NCI-H1105 (cell line): Measurements from ENCODE around the gene DEPDC4.

Experiments
- DNase-seq: peaks from one replicate; lab custom pipeline; 2025; lab: John Stamatoyannopoulos, UW

DEPDC4 gene

DNA sequence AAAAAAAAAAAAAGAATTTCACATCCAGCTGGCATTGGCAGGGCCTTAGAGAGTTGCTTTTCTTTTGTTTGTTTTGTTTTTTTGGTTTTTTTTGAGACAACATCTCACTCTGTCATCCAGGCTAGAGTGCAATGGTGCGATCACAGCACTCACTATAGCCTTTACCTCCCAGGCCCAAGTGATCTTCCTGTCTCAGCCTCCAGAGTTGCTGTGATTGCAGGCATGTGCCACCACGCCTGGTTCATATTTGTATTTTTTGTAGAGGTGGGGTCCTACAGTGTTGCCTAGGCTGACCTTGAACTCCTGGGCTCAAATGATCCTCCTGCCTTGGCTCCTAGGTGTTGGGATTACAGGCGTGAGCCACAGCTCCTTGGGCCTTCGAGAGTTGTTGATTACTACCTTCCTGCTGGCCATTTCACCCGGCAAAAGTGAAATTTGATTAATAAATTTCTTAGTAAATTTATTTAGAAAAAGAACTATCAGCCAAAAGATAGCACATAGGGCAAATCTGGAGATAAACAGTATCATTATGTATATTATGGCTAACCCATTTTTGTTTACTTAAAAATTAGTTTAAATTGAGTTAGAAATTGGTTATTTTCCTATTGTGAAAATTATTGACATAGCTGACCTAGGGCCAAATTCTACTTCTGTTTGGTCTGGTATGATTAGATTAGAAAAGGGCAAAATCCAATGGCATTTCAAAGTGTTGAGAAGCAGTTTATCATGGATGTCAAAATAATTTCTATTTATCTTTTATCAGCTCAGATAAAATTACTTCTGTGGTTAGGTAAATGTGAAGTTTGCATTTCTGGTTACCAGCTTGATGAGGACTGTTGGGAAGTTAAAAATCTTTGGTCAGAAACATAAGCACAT, 53.6 kb downstream of the DEPDC4 start:
- no peak for DNase-seq

DNA sequence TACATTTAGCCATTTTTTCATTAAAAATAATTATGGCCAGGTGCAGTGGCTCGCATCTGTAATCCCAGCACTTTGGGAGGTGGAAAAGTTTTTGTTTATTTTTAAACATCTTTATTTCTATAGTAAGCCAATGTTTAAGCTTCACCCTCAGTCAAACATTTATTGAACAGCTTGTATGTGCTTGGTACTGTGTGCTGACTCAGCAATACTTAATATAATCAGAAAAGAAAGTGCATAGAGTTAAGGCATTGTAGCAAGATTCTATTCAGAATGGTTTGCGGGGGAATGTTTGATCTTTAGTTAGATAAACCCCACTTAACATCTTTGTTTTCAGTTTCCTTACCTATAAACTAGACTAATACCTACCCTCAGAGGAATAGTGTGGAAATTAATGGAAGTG, 55.2 kb downstream of the DEPDC4 start:
- DNase-seq: no peak

DNA sequence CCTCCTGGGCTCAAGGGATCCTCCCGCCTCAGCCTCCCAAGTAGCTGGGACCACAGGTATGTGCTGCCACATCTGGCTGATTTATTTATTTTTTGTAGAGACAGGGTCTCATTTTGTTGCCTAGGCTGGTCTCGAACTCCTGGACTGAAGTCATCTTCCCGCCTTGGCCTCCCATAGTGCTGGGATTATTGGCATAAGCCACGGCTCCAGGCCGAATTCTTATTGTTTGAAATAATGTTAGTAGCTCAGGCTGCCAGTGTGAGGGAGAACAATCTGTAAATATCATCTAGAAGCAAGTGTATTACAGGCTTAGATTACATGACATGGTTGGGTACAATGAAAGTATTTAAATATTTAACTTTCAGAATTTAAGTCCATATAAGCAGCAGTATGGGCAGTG, 58.0 kb downstream of the DEPDC4 start:
- no peak for DNase-seq

DNA sequence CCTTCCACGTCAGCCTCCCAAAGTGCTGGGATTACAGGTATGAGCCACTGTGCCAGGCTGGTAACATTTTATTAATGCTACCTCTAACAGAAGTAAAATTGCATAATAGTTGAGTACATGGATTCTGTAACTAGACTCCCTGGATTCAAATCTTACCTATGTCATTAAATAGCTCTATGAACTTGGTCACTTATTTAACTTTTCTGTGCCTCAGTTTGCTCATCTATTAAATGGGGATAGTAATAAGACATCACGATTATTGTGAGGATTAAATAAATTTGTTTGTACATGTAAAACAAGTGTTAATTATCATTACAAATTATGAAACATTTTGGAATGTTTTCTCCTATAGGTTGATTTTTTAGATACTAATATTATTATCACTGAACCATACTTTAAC, 59.6 kb downstream of the DEPDC4 start:
- no peak for DNase-seq

DNA sequence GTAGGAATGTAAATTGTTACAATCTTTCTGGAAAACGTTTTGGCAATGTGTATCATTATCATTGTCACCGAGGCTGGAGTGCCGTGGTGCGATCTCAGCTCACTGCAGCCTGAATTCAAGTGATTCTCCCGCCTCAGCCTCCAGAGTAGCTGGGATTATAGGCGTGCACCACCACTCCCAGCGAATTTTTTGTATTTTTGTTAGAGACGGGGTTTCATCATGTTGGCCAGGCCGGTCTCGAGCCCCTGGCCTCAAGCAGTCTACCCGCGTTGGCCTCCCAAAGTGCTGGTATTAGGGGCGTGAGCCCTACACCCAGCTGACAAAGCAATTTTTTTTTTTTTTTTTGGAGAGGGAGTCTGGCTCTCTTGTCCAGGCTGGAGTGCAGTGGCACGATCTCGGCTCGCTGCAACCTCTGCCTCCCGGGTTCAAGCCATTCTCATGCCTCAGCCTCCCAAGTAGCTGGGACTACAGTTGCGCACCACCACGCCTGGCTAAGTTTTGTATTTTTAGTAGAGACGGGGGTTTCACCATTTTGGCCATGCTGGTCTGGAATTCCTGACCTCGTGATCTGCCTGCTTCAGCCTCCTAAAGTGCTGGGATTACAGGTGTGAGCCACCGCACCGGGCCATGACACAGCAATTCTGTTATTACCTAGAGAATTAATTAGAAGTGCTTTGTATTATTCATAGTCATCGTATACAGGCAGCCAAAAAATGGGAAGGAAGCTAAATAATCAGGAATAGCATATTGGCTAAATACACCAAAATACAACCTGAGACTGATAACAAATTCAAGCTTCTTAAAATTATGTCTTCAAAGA, 65.1 kb downstream of the DEPDC4 start:
- DNase-seq: no peak

DNA sequence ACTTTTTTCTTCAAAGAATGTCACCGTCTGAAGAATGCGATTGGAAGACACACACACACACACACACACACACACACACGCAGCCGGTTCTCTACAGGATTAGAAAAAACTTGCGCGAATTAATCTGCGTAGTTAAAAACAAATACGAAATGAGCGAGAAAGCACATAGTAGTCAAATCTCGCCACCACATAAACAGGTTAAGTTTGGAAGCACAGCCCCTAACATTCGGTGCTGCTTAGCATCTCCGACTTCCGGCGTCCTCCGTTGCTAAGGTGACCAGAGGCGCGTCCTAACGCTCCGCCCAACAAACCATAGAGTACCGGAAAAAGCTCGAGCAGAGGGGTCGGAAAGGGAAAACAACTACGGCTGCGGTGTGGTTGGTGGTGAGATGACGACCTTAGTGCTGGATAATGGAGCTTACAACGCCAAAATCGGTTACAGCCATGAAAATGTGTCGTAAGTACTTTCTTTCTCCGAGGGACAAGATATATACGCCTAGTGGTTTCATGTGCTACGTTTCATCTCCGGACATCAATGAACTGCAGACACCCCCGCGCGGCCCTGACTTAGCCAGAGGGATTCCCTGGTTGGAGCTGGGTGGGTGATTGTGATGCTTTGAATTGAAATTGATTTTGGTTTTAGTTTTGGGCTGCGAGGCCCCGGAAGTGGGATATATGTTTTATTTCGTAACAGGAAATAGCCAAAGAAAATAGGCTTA, 66.3 kb downstream of the DEPDC4 start, which contains the start of gene ACTR6:
Gene ACTR6, plus strand, starts transcription at position 353 of the 719 bp plus-strand sequence. Its CDS starts 37 bp downstream, at position 390.
- peak; percentile 96 for DNase-seq

DNA sequence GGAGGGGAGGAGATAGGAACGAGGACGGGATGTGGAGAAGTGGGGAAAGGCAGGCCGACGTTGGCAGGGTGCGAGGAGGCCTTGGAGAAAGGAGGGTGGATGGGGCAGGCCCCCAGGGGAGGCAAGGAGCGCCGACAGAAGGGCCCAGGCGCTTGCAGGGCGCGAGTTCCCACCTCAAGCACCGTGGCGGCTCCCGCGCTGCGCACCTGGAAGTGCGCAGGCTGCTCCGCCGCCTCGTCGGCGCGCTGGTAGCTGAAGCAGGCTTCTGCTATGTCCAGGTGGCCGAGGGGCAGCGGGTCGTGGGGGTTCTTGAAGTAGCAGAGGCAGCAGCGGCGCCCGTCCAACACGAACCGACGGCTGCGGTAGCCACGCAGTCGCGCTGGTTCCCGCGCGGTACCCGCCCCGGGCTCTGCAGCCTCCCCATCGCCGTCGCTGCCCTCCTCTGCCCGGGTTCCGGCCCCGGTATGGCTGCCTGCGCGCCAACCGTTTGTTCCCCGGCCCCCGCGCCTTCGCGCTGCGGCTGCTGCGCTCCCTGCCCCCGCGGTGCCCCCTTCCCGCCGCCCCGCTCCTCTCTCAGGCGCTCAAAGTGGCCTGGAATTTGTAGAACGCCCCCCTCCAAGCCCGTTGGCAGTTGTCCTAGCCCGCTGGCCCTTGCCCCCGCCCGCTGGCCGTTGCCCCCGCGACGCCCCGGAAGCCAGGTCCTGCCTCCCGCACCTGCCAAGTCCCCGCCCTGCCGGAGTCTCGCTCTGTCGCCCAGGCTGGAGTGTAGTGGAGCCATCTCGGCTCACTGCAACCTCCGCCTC, 67.3 kb downstream of the DEPDC4 start:
- DNase-seq: peak; percentile 94

DNA sequence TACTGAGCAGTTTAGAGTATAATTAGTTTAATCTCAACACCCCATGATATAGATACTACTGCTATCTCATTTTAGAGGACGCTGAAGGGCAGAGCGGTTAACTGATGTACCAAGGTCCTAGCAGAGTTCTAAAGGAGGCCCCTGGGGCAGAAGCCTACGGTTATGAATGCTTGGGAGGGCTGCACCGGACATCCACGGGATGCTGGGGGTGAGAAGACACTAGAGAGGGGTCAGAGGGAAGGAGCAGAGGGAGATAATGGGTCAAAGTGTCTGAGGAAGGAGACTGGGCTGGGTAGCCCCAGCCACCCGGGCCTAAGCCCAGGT, 67.9 kb downstream of the DEPDC4 start:
- no peak for DNase-seq

DNA sequence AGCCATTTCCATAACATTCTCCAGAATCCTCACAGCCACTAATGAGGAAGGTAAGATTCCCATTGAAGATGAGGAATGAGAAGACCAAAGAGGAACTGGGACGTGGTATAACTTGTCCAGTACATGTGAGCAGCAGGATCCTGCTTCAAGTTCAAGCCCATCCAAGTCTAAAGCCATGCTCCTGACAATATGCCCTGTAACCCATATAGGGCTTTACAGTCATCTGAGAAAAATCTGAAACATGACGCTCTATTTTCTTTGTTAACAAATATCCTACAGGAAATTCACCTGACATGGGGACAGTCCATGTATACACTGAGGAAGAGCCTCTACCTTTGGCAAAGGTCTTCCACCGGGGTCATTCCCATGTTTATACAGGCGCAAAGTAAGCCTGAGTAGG, 69.4 kb downstream of the DEPDC4 start:
- no peak for DNase-seq

DNA sequence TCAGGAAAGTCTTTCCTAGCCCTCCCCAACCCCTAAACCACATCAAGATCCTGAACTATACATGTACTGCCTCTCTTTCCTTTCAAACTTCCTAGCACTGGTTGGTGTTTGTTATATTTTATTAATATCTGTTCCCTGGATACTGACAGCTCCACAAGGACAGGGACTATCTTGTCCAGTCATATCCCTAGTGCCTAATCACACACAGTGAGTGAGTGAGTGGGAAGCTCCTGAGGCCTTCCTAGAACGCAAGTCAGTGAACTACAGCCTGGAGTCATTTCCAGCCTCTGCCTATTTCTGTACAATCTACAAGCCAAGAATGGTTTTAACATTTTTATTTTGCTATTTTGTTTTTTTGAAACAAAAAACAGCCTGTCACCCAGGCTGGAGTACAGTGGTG, 73.8 kb downstream of the DEPDC4 start:
- no peak for DNase-seq
